SK-N-DZ (cell line): ENCODE results near the gene PAX8.

ENCODE experiments used
- DNase-seq: peaks from one replicate; pipeline ENCODE4 v3.0.0-alpha.2; 2015; ENCODE audit warnings: low spot score

The PAX8 gene

DNA sequence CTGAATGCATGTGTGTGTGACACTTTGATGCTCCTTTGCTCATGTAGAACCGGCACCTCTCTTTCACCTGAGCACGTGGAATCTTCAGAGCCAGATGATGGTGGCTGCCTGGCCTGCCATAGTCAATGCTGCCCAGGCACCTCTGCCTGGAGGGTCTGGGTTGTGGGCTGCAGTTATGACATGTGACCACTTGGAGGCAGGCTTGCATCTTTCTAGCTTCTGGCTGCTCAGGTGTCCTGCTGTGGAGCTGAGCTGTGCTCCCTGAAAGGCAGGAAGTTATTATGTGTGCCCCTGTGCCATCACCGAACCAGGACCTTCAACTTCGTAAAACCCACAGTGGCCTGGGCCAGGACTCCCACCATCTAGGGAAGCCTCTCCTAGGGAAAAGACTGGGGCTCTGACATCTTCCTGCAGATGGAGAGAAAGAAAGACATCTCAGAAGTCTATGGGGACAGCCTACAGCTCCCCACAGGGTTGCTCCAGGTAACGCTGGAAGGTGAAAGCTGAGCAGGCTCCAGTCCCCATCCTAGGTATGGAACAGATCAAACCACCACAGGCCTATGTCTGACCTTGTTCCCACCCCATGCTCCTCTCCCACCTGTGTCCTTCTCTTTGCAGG lies 74.7 kb downstream of the PAX8 start:
- peak; percentile 39 for DNase-seq

DNA sequence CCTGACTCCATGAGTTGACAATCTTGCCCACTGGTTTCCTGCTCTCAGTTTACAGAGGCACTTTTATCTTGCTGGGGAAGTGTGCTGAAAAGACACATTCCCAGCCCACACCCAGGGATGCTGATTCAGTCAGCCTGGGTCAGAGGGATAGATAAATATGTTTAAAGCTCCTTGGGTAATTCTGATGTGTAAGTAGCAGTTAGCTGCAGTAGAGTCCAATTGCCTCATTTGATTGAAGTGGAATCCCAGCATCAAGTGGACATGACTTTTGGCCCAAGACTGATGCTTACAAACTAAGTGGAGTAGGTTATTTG lies 75.5 kb downstream of the PAX8 start:
- DNase-seq, result no peak

DNA sequence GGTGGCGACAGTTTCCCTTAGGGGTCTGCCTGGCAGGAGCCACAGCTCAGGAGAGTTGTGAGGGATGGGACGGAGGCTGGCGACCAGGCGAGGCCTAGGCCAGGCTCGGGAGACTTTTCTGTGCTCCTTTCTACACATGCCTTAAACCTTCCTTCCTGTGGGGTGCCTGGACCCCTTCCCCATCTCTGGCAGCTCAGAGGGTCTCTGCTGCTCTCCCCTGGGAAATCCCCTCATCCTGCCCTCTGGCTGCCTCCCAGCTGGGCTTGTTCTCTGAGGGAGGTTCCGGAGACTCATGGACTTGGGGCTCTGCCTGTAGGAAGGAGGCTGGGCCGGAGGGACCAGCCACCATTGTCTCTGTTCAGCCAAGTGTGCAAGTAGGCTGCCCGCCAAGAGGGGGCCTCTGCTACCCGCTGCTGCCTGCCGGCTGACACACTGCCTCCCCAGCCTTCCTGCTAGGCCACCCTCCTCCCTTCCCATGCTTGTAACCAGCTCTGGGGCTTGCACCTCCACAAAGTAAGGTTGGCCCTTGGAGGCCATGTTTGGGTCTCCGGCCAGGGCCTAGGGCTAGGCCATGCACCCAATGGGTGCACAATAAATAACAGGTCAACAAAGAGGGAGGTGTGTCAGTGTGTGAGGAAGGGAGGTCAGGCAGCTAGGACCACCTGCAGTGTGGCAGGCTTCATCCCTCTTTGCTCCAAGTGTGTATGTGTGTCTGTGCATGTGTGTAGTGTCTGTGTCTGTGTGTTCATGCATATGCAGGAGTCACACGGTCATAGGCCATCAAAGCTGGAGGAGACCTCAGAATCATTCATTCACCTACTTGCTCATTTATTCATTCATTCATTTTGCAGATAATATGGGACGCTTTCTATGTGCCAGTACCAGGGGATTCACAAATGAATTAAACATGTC lies 76.2 kb downstream of the PAX8 start:
- DNase-seq, result no peak

DNA sequence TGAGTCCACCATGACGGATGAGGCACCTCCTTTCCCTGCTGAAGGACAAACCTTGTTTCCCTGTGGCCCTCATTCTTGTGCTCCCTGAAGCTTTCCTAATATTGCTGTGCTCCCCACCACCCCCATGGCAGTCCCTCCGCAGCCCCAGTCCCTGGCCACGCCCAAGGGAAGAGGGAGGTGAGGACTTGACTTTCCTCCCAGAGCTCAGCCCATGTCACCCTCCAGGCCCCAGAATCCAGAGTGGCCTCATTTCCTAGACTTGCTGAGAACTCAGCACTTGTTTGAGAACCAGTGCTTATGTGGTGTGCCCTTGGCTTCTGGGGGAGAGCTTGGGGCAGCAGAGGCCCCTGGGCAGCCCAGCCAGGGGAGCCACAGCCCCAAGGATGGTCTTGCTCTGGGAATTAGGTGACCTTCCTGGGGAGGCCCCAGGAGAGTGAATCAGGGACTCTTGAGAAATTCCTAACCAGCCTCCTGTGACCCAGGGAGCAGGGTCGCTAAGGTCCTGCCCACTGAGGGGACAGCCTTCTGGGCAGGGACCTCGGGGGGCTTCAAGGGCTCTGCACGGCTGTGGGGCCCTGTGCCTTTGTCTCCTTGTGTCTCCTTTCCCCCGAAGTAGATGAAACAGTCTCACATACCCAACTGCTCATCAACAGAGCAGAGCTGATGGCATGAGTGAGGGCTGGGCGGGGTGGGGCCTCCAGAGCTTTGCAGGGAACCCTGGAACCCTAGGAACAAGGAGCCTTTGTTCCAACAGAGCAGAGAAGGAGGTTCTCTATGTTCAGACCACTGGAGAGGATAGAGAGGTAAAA lies 77.0 kb downstream of the PAX8 start:
- no peak for DNase-seq

DNA sequence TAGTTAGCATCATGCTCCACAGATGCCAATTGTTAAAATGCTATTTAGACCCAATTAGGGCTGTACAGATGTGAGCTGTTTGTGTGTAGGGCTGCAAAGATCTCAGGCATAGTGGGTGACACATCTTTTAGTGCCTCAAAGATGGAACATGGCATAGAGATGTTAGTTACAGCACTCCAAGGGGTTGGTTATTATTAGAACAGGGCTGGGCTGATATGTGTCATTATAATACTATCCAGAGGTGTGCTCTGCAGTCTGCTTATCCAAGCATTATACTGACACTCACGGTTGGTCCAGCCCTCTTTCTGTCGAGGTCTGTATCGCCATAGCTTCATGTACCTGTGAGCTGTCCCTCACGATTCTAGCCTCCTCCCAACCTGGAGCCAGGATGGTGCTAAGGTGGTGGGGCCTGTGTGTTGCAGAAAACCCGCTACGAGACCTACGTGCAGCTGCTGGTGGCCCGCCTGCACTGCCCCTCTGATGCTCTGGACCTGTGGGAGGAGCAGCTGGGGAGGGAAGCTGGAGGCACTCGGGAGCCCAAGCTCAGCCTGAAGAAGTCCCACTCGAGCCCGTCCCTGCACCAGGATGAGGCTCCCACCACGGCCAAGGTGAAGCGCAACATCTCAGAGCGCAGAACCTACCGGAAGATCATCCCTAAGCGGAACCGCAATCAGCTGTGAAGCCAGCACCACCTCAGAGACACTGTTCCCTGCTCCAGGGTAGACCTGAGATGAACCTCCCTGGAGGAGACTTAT lies 77.8 kb downstream of the PAX8 start:
- DNase-seq, result no peak

DNA sequence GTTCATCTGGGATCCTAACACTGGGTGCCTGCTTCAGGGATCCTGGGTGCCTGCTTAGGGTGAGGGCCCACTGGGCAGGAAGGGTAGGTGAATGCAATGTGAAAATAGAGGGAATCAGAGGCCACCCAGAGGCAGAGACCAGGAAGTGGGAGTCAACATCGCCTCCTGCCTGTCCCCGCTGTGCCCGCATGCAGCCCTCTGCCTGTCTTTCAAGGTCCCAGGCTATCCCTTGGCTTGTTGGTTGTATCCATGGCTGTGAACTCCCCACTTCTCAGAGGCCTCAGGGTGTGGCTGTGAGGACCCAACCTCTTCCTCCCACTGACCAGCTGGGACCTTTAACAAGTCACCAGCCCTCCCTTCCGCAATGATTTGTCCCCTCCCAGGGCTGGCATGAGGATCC lies 78.5 kb downstream of the PAX8 start:
- no peak for DNase-seq

DNA sequence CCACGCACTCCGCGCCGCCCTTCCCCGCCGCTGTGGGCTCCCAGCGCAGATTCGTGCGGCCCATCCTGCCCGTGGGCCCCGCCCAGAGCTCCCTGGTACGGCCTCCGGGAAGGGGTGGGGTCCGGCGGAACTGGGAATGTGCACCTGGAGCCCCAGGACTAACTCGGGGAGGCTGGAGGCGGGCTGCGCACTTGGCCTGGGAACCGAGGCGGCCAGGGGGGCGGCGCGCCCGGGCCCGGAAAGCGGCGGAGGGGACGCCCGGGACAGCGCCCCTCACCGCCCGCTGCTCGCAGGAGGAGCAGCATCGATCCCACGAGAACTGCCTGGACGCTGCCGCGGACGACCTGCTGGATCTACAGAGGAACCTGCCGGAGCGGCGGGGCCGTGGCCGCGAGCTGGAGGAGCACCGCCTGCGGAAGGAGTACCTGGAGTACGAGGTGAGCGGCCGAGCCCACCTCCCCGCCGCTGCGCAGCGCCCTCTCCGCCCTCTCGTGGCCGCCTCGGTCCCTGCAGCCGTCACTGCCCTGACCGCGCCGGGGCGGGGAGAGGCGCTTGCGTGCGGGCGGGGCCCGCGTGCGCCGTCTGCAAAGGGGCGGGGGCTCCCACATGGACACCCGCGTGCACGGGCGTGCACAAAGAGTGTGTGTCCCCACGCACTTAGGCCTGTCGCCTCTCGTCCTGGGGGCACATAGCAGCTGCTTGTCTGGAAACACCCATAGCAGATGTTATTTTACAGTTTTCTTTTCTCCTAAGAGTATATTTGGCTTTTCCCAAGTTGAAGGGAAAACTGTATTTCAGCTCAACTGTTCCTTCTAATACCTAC lies 79.7 kb downstream of the PAX8 start:
- peak; percentile 37 for DNase-seq

DNA sequence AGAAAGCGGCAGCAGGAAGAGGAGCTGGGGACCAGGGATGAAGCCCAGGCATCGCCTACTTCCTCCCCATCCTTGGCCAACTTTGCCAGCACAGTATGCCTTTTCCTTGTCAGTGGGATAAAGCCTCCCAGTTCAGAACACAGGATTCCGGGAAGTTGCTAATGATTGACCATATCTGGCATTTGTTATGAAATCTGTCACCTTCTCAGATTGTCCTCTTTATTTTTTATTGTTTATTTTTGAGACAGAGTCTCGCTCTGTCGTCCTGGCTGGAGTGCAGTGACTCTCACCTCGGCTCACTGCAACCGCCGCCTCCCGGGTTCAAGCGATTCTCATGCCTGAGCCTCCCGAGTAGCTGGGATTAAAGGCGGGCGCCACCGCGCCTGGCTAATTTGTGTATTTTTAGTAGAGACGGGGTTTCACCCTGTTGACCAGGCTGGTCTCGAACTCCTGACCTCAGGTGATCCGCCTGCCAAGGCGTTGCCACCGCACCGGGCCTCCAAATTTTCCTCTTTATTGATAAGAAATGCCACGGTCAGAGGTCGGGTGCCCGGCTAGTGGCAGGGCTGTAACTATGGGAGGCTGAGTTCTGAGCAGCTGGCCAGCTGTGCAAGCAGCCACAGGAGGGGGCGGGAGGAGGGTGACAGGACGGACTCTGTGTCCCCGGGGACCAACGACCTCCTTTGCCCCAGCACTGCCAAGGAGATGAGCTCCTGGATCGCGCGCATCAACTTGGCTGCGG lies 80.5 kb downstream of the PAX8 start:
- DNase-seq, result no peak

DNA sequence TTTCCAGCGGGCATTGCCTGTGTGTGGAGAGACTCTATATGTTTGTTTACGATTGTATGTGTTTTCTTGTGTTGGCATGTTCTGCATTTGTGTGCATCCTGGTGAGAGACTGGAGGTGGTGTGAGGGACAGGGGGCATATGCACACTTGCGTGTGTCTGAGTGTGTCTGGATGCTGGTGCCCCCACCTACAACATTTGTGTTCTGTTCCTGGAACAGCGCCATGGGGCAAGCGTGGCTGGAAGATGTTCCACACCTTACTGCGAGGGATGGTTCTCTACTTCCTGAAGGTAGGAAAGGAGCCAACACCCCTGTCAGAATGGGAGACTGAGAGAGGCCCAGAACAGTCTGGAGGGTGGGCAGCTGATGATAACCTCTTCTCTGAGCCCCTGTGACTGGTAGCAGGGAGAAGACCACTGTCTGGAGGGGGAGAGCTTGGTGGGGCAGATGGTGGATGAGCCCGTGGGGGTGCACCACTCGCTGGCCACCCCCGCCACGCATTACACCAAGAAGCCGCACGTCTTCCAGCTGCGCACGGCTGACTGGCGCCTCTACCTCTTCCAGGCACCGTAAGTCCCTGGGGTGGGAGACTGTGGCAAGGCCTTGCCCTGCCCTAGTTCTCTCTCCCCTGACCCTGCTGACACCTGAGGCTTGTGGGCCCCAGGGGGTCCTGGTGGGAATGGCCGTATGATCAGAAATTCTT lies 81.2 kb downstream of the PAX8 start:
- DNase-seq, result no peak

DNA sequence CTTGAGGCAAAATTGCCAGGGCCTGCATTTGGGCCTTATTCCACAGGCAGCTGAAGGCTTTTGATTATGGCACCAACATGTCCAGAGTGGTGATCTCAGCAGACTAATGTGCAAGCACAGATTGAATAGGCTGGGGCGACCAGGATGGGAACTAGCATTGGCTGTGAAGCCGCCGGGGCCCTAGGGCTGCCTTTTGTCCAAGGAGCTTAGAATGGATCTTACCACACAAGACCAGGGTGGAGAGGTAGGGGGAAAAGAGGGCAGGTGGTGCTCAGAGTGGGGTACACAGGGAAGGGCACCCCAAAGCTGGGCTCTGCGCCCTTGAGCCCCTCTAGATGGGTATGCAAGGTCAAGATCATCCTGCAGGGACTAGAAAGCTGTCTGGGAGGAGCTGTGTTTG lies 81.9 kb downstream of the PAX8 start:
- no peak for DNase-seq

DNA sequence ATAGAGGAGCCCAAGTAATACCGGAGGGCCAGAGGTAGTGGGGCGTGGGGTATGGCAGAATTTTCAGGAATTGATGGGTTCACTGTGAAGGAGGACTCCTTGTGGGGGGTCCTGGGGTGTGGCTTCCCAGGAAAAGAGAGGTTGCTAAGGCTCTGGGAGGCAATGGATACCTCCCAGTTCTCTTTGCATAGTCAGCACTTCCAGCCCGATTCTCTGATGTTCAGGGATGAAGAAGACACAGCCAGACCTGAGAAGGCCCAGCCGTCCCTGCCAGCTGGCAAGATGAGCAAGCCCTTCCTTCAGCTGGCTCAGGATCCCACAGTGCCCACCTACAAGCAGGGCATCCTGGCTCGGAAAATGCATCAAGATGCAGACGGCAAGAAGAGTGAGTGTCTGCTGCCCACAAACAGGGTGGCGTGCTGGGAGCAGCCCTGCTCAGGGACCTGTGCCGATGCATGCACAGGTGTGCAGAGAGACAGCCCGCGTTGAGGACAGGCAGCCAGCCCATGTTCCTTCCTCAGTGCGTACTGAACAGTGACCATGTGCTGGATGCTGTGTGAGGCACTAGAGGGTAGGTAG lies 82.7 kb downstream of the PAX8 start:
- DNase-seq, result no peak

DNA sequence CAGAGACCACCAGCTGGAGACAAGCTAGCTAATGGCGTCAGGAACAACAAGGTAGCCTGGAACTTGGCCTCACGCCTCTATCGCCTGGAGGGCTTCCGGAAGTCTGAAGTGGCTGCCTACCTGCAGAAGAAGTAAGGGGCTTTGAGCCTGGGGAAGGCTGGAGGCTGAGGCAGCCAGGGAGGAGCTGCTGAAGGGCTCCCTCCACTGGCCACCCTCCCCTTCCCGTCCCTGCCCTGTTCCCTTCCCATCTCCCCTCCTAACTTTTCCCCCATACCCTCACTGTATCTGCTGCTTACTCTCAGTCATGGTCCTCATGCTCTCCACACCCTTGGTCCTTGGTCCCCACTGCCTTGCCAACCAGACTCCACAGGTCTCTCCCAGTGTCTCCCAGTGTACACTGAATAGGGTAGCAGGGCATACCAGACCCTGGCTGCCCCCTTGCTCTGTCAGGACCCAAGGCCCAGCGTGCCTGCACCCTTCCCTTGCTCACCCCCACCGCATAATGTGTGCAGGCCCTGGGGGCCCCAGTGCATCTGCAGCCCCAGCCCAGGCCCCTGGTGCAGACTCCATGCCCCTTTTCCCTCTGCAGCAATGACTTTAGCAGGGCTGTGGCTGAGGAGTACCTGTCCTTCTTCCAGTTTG lies 86.1 kb downstream of the PAX8 start:
- no peak for DNase-seq

DNA sequence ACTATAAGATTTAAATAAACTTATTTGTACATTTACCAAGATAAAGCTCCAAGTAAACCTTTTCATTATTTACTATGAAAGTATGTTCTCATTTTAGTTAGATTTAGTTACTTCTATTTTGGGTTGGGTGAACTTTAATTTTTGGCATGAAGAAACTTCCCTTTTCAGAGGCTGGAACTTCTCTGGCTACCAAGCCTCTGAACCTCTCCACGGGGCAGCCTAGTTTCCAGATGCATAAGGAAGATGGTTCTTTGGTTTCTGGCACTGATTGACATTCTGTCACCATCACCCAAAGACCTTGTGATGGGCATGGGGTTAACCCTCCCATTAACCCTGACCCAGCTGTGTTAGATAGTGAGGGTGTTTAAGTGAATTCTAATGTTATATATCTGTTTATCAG lies 87.8 kb downstream of the PAX8 start:
- DNase-seq, result no peak

DNA sequence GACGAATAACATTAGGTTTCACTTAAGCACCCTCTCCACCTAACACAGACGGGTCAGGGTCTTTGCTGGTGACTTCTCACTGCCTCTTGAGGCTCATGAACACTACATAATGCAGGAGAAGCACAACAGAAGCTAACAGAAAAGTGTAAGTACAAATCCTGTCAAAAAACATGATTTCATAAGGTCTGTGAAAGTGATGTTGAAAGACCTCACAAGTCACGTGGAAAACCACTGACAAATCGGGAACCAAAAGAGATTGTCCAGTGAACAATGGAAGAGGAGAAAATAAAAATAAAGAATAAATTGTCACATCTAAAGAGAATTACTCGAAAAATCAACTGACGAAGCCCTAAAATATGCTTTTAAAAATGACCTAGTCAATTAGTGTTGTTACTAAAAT lies 91.0 kb downstream of the PAX8 start:
- no peak for DNase-seq

DNA sequence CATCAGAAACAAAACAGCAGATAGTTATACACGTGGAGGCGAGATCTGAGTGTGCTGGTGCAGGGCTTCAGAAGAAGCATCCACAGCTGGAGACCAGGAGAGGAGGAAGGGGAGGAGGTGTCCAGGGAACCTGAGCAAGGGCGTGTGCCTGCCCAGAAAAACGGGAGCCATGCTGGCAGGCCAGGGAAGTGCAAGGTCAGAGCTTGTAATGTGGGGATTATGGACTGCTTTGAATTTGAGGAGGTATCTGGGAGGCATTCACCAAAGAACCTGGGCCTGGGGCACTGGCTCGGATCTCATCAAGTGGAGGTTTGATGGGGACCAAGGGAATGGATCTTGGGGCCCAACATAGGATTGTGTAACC lies 92.3 kb downstream of the PAX8 start:
- no peak for DNase-seq

DNA sequence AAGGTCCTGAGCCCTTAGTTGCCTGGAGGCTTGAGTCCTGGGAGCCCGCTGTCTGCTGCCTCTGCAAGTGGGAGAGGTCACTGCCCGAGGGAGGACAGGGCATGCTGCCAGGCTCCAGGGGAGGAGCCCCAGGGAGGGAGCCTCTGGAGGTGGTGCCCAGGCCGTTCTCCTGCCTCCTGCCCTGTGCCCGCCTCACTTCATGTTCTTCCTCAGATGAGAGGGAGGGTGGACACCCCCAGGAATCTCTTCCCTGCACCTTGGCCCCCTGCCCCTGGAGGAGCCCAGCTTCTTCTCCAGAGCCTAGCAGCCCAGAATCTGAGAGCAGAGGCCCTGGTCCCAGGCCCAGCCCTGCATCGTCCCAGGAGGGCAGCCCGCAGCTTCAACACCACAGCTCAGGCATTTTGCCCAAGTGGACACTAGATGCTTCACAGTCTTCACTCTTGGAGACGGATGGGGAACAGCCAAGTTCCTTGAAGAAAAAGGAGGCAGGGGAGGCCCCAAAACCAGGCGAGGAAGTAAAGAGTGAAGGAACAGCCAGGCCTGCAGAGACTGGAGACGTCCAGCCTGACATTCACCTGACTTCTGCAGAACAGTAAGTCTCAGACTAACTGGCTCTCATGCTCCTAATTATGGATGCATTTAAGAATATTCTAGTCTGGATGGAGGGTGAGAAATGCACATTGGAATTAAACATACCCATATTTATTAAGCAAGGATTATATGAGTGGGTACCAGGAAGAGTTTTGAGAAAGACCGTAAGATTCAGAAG lies 92.9 kb downstream of the PAX8 start:
- no peak for DNase-seq

DNA sequence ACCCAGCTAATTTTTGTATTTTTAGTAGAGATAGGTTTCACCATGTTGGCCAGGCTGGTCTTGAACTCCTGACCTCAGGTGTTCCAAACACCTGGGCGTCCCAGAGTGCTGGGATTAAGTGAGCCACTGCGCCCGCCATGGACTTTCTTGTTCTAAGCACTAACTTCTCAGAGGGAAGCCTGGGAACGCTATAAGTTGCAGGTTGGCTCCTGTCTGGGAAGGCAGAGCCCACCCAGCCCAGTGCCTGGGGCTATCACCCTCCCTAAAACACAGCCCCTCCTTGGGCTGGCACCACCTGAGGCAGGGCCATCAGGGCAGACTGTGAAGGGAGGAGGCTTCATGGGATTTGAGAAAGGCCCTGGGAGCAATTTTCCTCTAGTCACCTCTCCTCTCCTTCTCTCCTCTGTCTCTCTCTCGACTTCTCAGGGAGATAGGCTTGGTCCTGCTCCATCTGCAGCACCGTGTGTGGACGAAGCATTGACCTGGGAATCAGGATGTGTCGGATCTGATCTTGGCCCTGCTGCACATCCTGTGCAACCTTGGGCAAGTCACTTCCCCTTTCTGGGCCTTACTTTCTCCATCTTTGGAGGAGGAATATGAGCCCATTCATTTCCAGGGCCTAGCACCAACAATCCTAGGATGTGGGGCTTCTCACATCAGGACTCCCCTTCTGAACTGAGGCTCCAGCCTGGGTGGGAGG lies 94.0 kb downstream of the PAX8 start:
- no peak for DNase-seq
